Gastroesophageal sphincter (tissue), 3 donors: ENCODE results near the gene CALHM5.

Experiments
- CTCF ChIP-seq, 4 experiments: fragments of 200-600 bp in 2 of 4; fragments of 450-650 bp in 2 of 4; sonication (generic) in 1 of 4; IDR thresholded peaks; one replicate each; pipeline ENCODE4 v1.5.1; 2017 to 2019; ENCODE audit warnings: antibody characterized with exemption in 4 of 4, mild to moderate bottlenecking in 2 of 4, moderate library complexity in 2 of 4
- POLR2A ChIP-seq, 2 donors: fragments of 450-650 bp; IDR thresholded peaks; one replicate each; pipeline ENCODE4 v1.6.1; 2017; ENCODE audit warnings: antibody characterized with exemption in 2 of 2, mild to moderate bottlenecking in 2 of 2, moderate library complexity in 1 of 2
- POLR2AphosphoS5 ChIP-seq: sonication (generic); formaldehyde crosslinking; IDR thresholded peaks from one replicate; pipeline ENCODE4 v1.6.1; 2017; ENCODE audit warnings: antibody characterized with exemption

GRCh38 chr6:116562019-116562403 lies 50.6 kb downstream of the CALHM5 start:
- no peak for TF ChIP-seq CTCF (IDR thresholded peaks at IDR 0.05)
- TF ChIP-seq POLR2A (IDR thresholded peaks at IDR 0.05): no peak
- TF ChIP-seq POLR2AphosphoS5: no peak
